ENCODE measurements around the gene WDR4.
"Not testable (repeated sequence)": the region's sequence is repeated elsewhere in the genome, so short reads cannot be mapped to it uniquely, and the experiment has no call there.

Gene WDR4

DNA sequence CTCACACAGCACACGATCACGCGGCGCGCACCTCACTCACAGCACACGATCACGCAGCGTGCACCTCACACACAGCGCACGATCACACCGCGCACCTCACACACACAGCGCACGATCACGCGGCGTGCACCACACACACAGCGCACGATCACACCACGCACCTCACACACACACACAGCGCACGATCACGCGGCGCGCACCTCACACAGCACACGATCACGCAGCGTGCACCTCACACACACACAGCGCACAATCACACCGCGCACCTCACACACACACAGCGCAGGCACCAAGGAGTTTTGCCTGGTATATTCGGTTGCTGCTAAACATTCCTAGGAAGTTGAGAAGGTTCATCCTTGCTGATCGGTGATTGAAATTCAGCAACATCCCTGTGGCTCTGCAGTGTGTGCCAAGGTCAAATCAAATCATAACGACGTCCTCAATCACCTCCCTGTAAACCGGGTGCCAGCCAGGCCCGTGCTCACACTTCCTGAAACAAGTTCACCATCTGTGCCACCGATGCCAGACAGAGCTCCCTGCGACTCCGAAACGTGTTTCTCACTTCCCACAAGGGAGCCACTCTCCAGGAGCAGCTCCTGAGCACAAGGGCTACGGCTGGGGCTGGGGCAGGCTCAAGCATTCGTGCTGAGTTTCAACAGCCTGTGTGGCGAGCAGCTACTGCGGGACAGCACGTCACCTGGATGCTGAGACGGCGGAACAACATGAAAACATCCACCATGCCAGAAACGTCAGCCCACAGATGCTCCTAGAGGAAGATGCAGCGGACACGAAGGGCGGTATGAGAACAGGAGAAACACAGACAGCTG, 30.2 kb downstream of the WDR4 start:
- H3K4me2 ChIP-seq (ENCODE audit: low read length) = no peak overlapping the region
- no peaks in the 10 kb centered on the region for H3K4me1 ChIP-seq (ENCODE audit: insufficient read depth, low read length, severe bottlenecking)
- no peaks in the 10 kb centered on the region for H3F3A ChIP-seq (ENCODE audit: insufficient read depth, low read length)
- no peaks in the 10 kb centered on the region for H4K20me1 ChIP-seq (ENCODE audit: insufficient read depth, low read length)
- no peak overlapping the region for H2AFZ ChIP-seq (ENCODE audit: low read length)
- H3K36me3 ChIP-seq (ENCODE audit: insufficient read depth, low read length) = peaks cover 93% of the 10 kb centered on the region
- no peaks in the 10 kb centered on the region for H3K79me2 ChIP-seq (ENCODE audit: insufficient read depth, low read length)
- no peak overlapping the region for H3K27ac ChIP-seq (ENCODE audit: low read depth, low read length, poor library complexity, severe bottlenecking)
- TF ChIP-seq, protein P1, sequence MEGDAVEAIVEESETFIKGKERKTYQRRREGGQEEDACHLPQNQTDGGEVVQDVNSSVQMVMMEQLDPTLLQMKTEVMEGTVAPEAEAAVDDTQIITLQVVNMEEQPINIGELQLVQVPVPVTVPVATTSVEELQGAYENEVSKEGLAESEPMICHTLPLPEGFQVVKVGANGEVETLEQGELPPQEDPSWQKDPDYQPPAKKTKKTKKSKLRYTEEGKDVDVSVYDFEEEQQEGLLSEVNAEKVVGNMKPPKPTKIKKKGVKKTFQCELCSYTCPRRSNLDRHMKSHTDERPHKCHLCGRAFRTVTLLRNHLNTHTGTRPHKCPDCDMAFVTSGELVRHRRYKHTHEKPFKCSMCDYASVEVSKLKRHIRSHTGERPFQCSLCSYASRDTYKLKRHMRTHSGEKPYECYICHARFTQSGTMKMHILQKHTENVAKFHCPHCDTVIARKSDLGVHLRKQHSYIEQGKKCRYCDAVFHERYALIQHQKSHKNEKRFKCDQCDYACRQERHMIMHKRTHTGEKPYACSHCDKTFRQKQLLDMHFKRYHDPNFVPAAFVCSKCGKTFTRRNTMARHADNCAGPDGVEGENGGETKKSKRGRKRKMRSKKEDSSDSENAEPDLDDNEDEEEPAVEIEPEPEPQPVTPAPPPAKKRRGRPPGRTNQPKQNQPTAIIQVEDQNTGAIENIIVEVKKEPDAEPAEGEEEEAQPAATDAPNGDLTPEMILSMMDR (IDR thresholded peaks at IDR 0.05; ENCODE audit: low read length) = no peak
- no peak for TF ChIP-seq EZH2 (IDR thresholded peaks at IDR 0.05; ENCODE audit: borderline replicate concordance, low read length)
- no peak overlapping the region for H3K9ac ChIP-seq (ENCODE audit: low read length)
- H3K9me2 ChIP-seq (ENCODE audit: low read depth, low read length) = no peaks in the 10 kb centered on the region
- H3K27me3 ChIP-seq (ENCODE audit: insufficient read depth, low read length) = no peaks in the 10 kb centered on the region
- H3K4me3 ChIP-seq (ENCODE audit: low read depth, low read length, poor library complexity, severe bottlenecking) = no peak overlapping the region
- no peaks in the 10 kb centered on the region for H3K9me3 ChIP-seq (ENCODE audit: low read length)

DNA sequence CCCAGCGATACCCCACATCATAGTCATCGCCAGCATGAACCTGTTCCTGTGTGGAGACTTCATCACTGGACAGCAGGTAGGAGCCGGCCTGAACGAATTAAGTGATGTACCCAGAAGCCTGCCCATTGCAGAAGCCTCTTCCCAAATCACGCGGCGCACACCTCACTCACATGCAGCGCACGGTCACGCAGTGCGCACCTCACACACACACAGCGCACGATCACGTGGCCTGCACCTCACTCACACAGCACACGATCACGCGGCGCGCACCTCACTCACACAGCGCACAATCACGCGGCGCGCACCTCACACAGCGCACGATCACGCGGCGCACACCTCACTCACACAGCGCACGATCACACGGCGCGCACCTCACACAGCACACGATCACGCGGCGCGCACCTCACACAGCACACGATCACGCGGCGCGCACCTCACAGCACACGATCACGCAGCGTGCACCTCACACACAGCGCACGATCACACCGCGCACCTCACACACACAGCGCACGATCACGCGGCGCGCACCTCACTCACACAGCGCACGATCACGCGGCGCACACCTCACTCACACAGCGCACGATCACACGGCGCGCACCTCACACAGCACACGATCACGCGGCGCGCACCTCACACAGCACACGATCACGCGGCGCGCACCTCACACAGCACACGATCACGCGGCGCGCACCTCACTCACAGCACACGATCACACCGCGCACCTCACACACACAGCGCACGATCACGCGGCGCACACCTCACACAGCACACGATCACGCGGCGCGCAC, 31.0 kb downstream of the WDR4 start:
- not testable (repeated sequence) for H3K79me2 ChIP-seq (ENCODE audit: insufficient read depth, low read length); H4K20me1 ChIP-seq (ENCODE audit: insufficient read depth, low read length); H3K9me3 ChIP-seq (ENCODE audit: low read length); H3K4me3 ChIP-seq (ENCODE audit: low read depth, low read length, poor library complexity, severe bottlenecking); H3K4me1 ChIP-seq (ENCODE audit: insufficient read depth, low read length, severe bottlenecking); H3K9ac ChIP-seq (ENCODE audit: low read length); H2AFZ ChIP-seq (ENCODE audit: low read length); H3K27me3 ChIP-seq (ENCODE audit: insufficient read depth, low read length); H3K9me2 ChIP-seq (ENCODE audit: low read depth, low read length); H3K27ac ChIP-seq (ENCODE audit: low read depth, low read length, poor library complexity, severe bottlenecking); H3K4me2 ChIP-seq (ENCODE audit: low read length); H3F3A ChIP-seq (ENCODE audit: insufficient read depth, low read length)
- H3K36me3 ChIP-seq (ENCODE audit: insufficient read depth, low read length) = peaks cover 92% of the 10 kb centered on the region

DNA sequence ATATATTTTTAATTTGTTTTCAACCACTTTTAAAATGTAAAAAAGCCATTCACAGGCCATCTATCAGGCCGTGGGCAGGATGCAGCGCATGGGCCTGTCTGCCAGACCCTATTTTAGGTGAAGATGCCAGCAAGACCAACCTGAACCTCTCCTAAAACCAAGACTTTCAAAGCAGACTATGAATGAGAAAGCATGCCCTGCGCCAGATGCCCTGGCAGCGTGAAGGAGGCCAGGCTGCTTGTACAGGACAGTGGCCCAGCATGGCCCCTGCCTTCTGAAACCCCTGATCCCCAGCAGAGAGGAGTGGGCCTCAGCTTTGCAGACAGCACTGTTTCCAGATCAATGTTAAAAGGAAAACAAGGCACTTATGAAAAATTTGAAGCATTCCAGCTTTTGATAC, 31.6 kb downstream of the WDR4 start:
- no peaks in the 10 kb centered on the region for H3K9me2 ChIP-seq (ENCODE audit: low read depth, low read length)
- H3K9me3 ChIP-seq (ENCODE audit: low read length) = no peaks in the 10 kb centered on the region
- H3K36me3 ChIP-seq (ENCODE audit: insufficient read depth, low read length) = peaks cover 92% of the 10 kb centered on the region
- no peaks in the 10 kb centered on the region for H3K4me1 ChIP-seq (ENCODE audit: insufficient read depth, low read length, severe bottlenecking)
- no peaks in the 10 kb centered on the region for H3F3A ChIP-seq (ENCODE audit: insufficient read depth, low read length)
- no peak overlapping the region for H3K27ac ChIP-seq (ENCODE audit: low read depth, low read length, poor library complexity, severe bottlenecking)
- H3K4me2 ChIP-seq (ENCODE audit: low read length) = no peak overlapping the region
- no peaks in the 10 kb centered on the region for H4K20me1 ChIP-seq (ENCODE audit: insufficient read depth, low read length)
- no peak overlapping the region for H3K4me3 ChIP-seq (ENCODE audit: low read depth, low read length, poor library complexity, severe bottlenecking)
- no peaks in the 10 kb centered on the region for H3K79me2 ChIP-seq (ENCODE audit: insufficient read depth, low read length)
- no peak for TF ChIP-seq EZH2 (IDR thresholded peaks at IDR 0.05; ENCODE audit: borderline replicate concordance, low read length)
- TF ChIP-seq, protein P1 (IDR thresholded peaks at IDR 0.05; ENCODE audit: low read length) = no peak
- H3K9ac ChIP-seq (ENCODE audit: low read length) = no peak overlapping the region
- H2AFZ ChIP-seq (ENCODE audit: low read length) = no peak overlapping the region
- H3K27me3 ChIP-seq (ENCODE audit: insufficient read depth, low read length) = no peaks in the 10 kb centered on the region
